ENCODE results near the gene PRLR. TPM values are rescaled to one million over a fixed set of nuclear protein-coding genes. Genes with fewer than 3 reads are reported as not detected.

The PRLR gene
- total and polyA plus RNA-seq, 2 of the 8 experiments (the other 6 are each of a cell fraction or from before 2014, with no cell fraction given) = 0.53 to 2.5 TPM

DNA sequence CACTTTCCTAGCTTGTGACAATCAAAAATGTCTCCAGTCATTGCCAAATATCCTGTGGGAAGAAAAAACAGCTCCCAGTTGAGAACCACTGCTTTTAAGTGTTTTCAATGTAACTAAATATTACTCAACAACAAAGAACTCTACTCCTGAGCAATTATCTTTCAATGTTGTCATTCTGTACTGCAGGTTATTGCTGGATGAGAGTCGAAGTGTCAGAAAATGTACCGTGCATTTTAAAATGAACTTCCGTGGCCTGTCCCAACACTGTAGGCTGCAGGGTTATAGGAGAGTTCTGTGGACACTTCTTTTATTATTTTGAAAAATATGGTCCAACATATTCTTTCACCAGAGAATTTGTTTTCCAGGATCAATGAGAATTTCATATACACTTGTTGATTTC, 147.8 kb downstream of the PRLR start:
- Histone ChIP-seq H3K56ac (replicated peaks; ENCODE audit: insufficient read length, low read depth, low read length) (no peak overlapping the region), H2BK15ac (ENCODE audit: low read length) (no peak overlapping the region), H3K23me2 (ENCODE audit: low read depth, low read length) (no peaks in the 10 kb centered on the region; the same call in 1 of the 2 replicates), H3K9me3 (ENCODE audit: insufficient read depth in 2 of 2, low read depth in 1 of 2, low read length in 1 of 2) (no peaks in the 10 kb centered on the region), H3K79me2 (ENCODE audit: control insufficient read depth in 1 of 2, insufficient read depth in 2 of 2, low read length in 2 of 2) (no peaks in the 10 kb centered on the region), H3K18ac (ENCODE audit: extremely low read depth, low read length) (no peak overlapping the region), H3K27ac (ENCODE audit: low read depth, low read length) (no peak overlapping the region), H3K27me3 (replicated peaks in 1 of 4; ENCODE audit: control insufficient read depth in 3 of 4, extremely low read depth in 1 of 4, insufficient read depth in 3 of 4, low read length in 3 of 4) (0 out of 7 replicates have a peak, but pooled peaks cover 0 to 2% (median 0%) of the 10 kb centered on the region in 4 experiments), H2AFZ (ENCODE audit: low read length) (no peak overlapping the region), H4K5ac (ENCODE audit: insufficient read length, low read depth, low read length) (no peak overlapping the region), H4K20me1 (replicated peaks in 1 of 2; ENCODE audit: control insufficient read depth in 1 of 2, insufficient read depth in 2 of 2, low read length in 2 of 2) (no peaks in the 10 kb centered on the region), H3K36me3 (ENCODE audit: control insufficient read depth in 2 of 4, insufficient read depth in 4 of 4, low read length in 3 of 4) (no peaks in the 10 kb centered on the region), H3K23ac (ENCODE audit: insufficient read length) (no peak overlapping the region), H3K79me1 (ENCODE audit: low read depth, low read length) (no peaks in the 10 kb centered on the region), H3K4me1 (replicated peaks in 1 of 4; ENCODE audit: control insufficient read depth in 3 of 4, insufficient read depth in 4 of 4, low read length in 3 of 4) (no peaks in the 10 kb centered on the region), H3K14ac (ENCODE audit: insufficient read length) (no peak overlapping the region), H4K8ac (ENCODE audit: extremely low read depth, insufficient read depth, low read length) (no peak overlapping the region), H2BK5ac (ENCODE audit: low read depth, low read length) (no peak overlapping the region), H4K91ac (replicated peaks; ENCODE audit: insufficient read length, low read length) (no peak overlapping the region), H2BK120ac (replicated peaks; ENCODE audit: low read depth, low read length) (no peak overlapping the region), H3K4me3 (ENCODE audit: extremely low read depth in 1 of 4, insufficient read depth in 2 of 4, low read depth in 3 of 4, low read length in 4 of 4) (no peak overlapping the region), H2BK20ac (ENCODE audit: low read length) (no peak overlapping the region), H2AK5ac (ENCODE audit: low read depth, low read length) (no peak overlapping the region), H3K9ac (replicated peaks in 1 of 4; ENCODE audit: extremely low read depth in 1 of 4, low read depth in 3 of 4, low read length in 3 of 4) (no peak overlapping the region), H3K4me2 (ENCODE audit: insufficient read depth in 1 of 2, low read depth in 2 of 2, low read length in 2 of 2) (no peak overlapping the region), H3K4ac (replicated peaks; ENCODE audit: insufficient read length, low read depth, low read length) (no peak overlapping the region), H2BK12ac (ENCODE audit: low read depth, low read length) (no peak overlapping the region)
- WGBS, 2 experiments (ENCODE audit: extremely low coverage in 1 of 2, insufficient coverage in 1 of 2, insufficient read length in 1 of 2, insufficient replicate concordance in 2 of 2, low coverage in 1 of 2, low lambda C conversion rate in 2 of 2, missing lambda C conversion rate in 1 of 2) = 88% methylated on average over 3 of the region's 3 CpGs; no CpG with 5 or more reads in 1 of the 2 experiments
- no peak for TF ChIP-seq TAF7 (optimal IDR thresholded peaks at IDR 0.05; ENCODE audit: borderline replicate concordance, low read depth, low read length)
- no peak for TF ChIP-seq ASH2L (IDR thresholded peaks at IDR 0.05; ENCODE audit: low read length)
- no peak for TF ChIP-seq BACH1 (IDR thresholded peaks at IDR 0.05; ENCODE audit: low read length)
- TF ChIP-seq EZH2 (IDR thresholded peaks at IDR 0.05; ENCODE audit: low read depth, low read length, severe bottlenecking) = no peak
- TF ChIP-seq BCL11A (IDR thresholded peaks at IDR 0.05; ENCODE audit: low read depth in 2 of 2, low read length in 2 of 2) = no peak
- no peak for TF ChIP-seq SIN3A (conservative IDR thresholded peaks at IDR 0.05 in 1 of 2, IDR thresholded peaks at IDR 0.05 in 1 of 2; ENCODE audit: low read depth in 1 of 2, low read length in 2 of 2)
- no peak for TF ChIP-seq PHF8 (conservative IDR thresholded peaks at IDR 0.05; ENCODE audit: low read depth, low read length)
- TF ChIP-seq TBP (IDR thresholded peaks at IDR 0.05; ENCODE audit: low read depth, low read length) = no peak
- no peak for TF ChIP-seq CREB1 (IDR thresholded peaks at IDR 0.05)
- TF ChIP-seq SIRT6 (IDR thresholded peaks at IDR 0.05; ENCODE audit: low read length) = no peak
- TF ChIP-seq ZNF274 (IDR thresholded peaks at IDR 0.05; ENCODE audit: borderline replicate concordance, extremely low read depth, low read length) = no peak
- no peak for TF ChIP-seq TCF12 (IDR thresholded peaks at IDR 0.05; ENCODE audit: low read depth, low read length)
- TF ChIP-seq, protein P1, sequence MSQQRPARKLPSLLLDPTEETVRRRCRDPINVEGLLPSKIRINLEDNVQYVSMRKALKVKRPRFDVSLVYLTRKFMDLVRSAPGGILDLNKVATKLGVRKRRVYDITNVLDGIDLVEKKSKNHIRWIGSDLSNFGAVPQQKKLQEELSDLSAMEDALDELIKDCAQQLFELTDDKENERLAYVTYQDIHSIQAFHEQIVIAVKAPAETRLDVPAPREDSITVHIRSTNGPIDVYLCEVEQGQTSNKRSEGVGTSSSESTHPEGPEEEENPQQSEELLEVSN (IDR thresholded peaks at IDR 0.05) = no peak
- no peak for TF ChIP-seq SP2 (IDR thresholded peaks at IDR 0.05; ENCODE audit: low read length)
- no peak for TF ChIP-seq FOSL1 (IDR thresholded peaks at IDR 0.05; ENCODE audit: insufficient read depth, low read depth, low read length)
- CTCF ChIA-PET (ENCODE audit: partially characterized antibody) = interaction anchor here (0.6 kb wide), 1 partner anchor 382 kb away, joined by 4 read pairs; no protein-coding TSS in a partner anchor
- DNase-seq (ENCODE audit: low read depth in 1 of 2, low spot score in 2 of 2) = no peak
- POLR2A ChIA-PET (ENCODE audit: partially characterized antibody) = no interaction called here
- FAIRE-seq = no peak
